Adrenal gland (tissue), 12 donors: ENCODE results near the gene PKD1. TPM values are rescaled to one million over a fixed set of nuclear protein-coding genes. Genes with fewer than 3 reads are reported as not detected.

Experiments
- DNase-seq, 7 donors: peaks; one replicate each; pipeline ENCODE4 v3.0.0-alpha.2; 2019 to 2020
- H3K27ac ChIP-seq, 5 donors: fragments of 200-600 bp; sonication (generic) in 4 of 5; 1 replicate in 3 of 5; 2 replicates in 2 of 5; pipeline versions ENCODE4 v1.5.1 to v1.8.0; 2016 to 2020; ENCODE audit warnings: mild to moderate bottlenecking in 1 of 5
- H3K27me3 ChIP-seq: fragments of 200-600 bp; 2 replicates; pipeline ENCODE4 v1.8.0; 2021
- H3K36me3 ChIP-seq, 2 donors: fragments of 200-600 bp; replicated peaks in 1 of 2; 1 replicate in 1 of 2; 2 replicates in 1 of 2; pipeline versions ENCODE4 v1.5.1 to v1.8.0; 2018 to 2022
- H3K4me1 ChIP-seq, 2 donors: fragments of 200-600 bp; replicated peaks in 1 of 2; 1 replicate in 1 of 2; 2 replicates in 1 of 2; pipeline versions ENCODE4 v1.5.1 to v1.8.0; 2018 to 2021
- H3K4me3 ChIP-seq, 4 donors: fragments of 200-600 bp; sonication (generic) in 3 of 4; one replicate each; pipeline ENCODE4 v1.5.1; 2016 to 2018
- H3K9me3 ChIP-seq, 3 donors: fragments of 200-600 bp; sonication (generic) in 1 of 3; replicated peaks in 1 of 3; 1 replicate in 2 of 3; 2 replicates in 1 of 3; pipeline versions ENCODE4 v1.5.1 to v1.8.0; 2016 to 2021
- POLR2A ChIP-seq, 2 donors: fragments of 450-650 bp; IDR thresholded peaks; one replicate each; pipeline ENCODE4 v1.6.1; 2017; ENCODE audit warnings: antibody characterized with exemption in 2 of 2, mild to moderate bottlenecking in 2 of 2, moderate library complexity in 1 of 2
- WGBS, 4 donors: extraction: QIAGEN DNeasy Blood & Tissue Kit in 2 of 4; methylation state at CpG; one replicate each; pipeline versions ENCODE4 v1.1.5 to v1.1.7; 2013 to 2017; 5-methylcytosine and 5-hydroxymethylcytosine counted together
- intact Hi-C, 2 donors: fragments of 100-400 bp; cut with DNase I; formaldehyde crosslinking; loops; one replicate each; pipeline versions ENCODE4 v1.14.1 to v1.15.0; 2022 to 2023
- polyA plus RNA-seq, 3 donors: library from polyadenylated mRNA; stranded (reverse); fragments of 200-250 nt in 2 of 3; fragments of 350-450 nt in 1 of 3; fragmentation: Illumina TruSeq in 1 of 3; extraction: RNeasy Lipid Tissue Mini Kit (QIAGEN cat#74804) in 1 of 3; gene quantifications; one replicate each; pipeline ENCODE4 v1.2.3, GENCODE V29; 2013 to 2014
- total RNA-seq, 9 donors: library from RNA; depleted of rRNA in 4 of 9; stranded (reverse); fragments of >200 nt in 4 of 9; fragments of 120-200 nt in 1 of 9; fragmentation: NEBNext Ultra II Directional in 1 of 9; extraction: Animal tissue kit (Norgen Biotek cat#: 25700) in 1 of 9; gene quantifications; one replicate each; pipeline versions ENCODE4 v1.1.0 to v1.2.4, GENCODE V29; 2013 to 2023
- TF ChIP-seq, protein P1 (sequence below), 6 experiments: fragments of 450-650 bp in 4 of 6; fragments of 200-600 bp in 2 of 6; sonication (generic) in 1 of 6; IDR thresholded peaks; 1 replicate in 5 of 6; 2 replicates in 1 of 6; pipeline versions ENCODE4 v1.5.1 to v1.8.0; 2016 to 2021; ENCODE audit warnings: antibody characterized with exemption in 6 of 6, mild to moderate bottlenecking in 2 of 6, moderate library complexity in 1 of 6
- donor health status: healthy with polysubstance abuse.
- donor health status: Bipolar disorder and iron deficiency.
- donor health status: DM: yes; HTN: yes; CAD: no.
- donor health status: DM: no; HTN: no; CAD: no.
- donor health status: DM: no; HTN: no; CAD: no.
- donor health status: DM: yes; HTN: yes; CAD: no.

PKD1 gene
- total and polyA plus RNA-seq, 12 donors = 9.2 to 359 (median 102) TPM

DNA sequence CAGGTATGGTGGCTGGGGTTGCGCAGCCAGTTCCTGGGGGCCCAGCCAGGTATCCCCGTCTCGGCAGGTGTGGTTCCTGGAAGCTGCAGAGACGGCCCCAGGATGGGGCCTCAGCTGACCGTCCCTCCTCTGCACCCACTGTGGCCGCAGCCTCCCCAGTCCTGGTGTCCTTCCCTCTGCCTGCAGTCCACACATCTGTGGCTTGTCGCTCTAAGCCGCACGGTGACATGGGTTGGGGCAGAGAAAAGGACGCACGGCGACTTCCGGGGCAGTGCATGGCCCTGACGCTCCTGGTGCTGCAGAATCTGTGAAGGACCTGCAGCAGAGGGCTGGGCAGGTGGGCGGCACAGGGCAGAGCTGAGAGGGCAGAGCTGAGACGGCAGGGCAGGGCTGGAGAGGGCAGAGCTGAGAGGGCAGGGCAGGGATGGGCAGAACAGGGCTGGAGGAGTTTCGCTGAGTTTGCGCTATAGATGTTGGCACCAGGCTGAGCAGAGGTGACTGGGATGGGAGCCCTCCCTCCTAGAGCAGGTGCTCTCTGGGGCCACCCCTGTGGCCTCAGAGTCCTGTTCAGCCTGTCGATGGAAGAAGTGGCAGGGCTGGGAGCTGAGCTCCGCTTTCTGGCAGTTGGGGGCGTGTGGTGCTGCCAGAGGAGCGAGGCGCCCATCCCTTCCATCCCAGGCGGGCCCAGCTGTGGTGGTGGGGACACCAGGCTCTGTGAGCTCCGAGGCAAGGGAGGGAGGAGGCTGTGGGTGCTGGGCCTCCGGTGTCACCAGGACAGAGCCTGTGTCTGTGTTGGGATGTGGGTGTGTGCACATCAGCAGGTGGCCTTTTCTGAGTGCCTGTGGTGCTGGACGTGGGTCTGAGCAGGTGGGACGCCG, 64.9 kb downstream of the PKD1 start:
- H3K4me1 ChIP-seq = no peaks in the 10 kb centered on the region
- WGBS, 4 donors = 92 to 94% (median 93%) methylated on average over 18 to 29 of the region's 29 CpGs
- TF ChIP-seq, protein P1, sequence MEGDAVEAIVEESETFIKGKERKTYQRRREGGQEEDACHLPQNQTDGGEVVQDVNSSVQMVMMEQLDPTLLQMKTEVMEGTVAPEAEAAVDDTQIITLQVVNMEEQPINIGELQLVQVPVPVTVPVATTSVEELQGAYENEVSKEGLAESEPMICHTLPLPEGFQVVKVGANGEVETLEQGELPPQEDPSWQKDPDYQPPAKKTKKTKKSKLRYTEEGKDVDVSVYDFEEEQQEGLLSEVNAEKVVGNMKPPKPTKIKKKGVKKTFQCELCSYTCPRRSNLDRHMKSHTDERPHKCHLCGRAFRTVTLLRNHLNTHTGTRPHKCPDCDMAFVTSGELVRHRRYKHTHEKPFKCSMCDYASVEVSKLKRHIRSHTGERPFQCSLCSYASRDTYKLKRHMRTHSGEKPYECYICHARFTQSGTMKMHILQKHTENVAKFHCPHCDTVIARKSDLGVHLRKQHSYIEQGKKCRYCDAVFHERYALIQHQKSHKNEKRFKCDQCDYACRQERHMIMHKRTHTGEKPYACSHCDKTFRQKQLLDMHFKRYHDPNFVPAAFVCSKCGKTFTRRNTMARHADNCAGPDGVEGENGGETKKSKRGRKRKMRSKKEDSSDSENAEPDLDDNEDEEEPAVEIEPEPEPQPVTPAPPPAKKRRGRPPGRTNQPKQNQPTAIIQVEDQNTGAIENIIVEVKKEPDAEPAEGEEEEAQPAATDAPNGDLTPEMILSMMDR (IDR thresholded peaks at IDR 0.05) = no peak
- no peak for TF ChIP-seq POLR2A (IDR thresholded peaks at IDR 0.05)
- H3K36me3 ChIP-seq = peaks cover 0 to 67% of the 10 kb centered on the region in 2 donors
- intact Hi-C loops = no loop called here
- DNase-seq = no peak
- no peak overlapping the region for H3K27ac ChIP-seq
- H3K27me3 ChIP-seq = no peaks in the 10 kb centered on the region
- no peak overlapping the region for H3K4me3 ChIP-seq
- no peaks in the 10 kb centered on the region for H3K9me3 ChIP-seq

DNA sequence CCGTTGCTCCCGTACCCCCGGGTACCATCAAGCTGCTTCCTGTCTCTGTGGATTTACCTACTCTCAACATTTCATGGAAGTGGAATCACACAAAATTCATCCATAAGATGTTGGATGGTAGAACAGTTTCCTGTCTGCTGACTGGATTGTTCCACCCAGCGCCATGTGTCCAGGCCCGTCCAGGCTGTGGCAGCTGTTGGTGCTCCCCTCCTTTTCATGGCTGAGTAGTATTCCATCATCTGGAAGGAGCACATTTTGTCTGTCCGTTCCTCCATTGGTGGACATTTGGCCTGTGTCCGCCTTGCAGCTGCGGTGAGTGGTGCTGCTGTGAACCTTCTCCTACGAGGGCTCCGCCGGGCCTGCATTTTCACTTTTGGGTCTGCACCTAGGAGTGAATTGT, 69.6 kb downstream of the PKD1 start:
- intact Hi-C loops = no loop called here
- peaks cover 0 to 56% of the 10 kb centered on the region in 2 donors for H3K36me3 ChIP-seq
- DNase-seq = no peak
- H3K4me1 ChIP-seq = no peaks in the 10 kb centered on the region
- TF ChIP-seq, protein P1 (IDR thresholded peaks at IDR 0.05) = no peak
- no peak for TF ChIP-seq POLR2A (IDR thresholded peaks at IDR 0.05)
- WGBS, 4 donors = 95 to 98% (median 96%) methylated on average over 10 to 11 of the region's 11 CpGs
- H3K27ac ChIP-seq = no peak overlapping the region
- no peak overlapping the region for H3K4me3 ChIP-seq
- no peaks in the 10 kb centered on the region for H3K9me3 ChIP-seq
- no peaks in the 10 kb centered on the region for H3K27me3 ChIP-seq

DNA sequence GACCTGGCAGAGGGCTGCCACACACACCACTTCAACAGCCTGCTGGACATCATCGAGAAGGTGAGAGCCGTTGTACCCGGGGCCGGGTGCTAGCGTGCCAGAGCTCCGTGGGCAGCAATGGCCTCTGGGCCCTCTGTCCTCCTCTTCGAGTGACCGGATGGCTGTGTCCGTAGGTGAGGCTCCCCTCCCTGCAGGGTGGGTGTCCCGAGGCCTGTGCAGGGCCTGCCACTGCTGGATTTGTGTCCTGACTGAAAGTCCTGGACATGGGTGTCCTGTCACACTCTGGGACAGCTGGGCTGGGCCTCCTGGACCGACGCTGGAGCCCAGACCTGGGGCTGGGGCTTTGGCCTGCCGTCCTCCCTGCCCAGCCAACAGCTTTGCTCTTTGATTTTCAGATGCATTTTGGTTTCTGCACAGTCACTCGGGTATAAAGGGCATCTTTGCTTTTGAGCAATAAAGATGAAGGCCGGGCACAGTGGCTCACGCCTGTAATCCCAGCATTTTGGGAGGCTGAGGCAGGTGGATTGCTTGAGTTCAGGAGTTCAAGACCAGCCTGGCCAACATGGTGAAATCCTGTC, 71.2 kb downstream of the PKD1 start:
- 89 to 97% (median 93%) methylated on average over 4 to 16 of the region's 16 CpGs for WGBS, 4 donors
- Histone ChIP-seq H3K4me3 (no peak overlapping the region), H3K9me3 (no peaks in the 10 kb centered on the region), H3K27ac (no peak overlapping the region), H3K36me3 (peaks cover 0 to 61% of the 10 kb centered on the region in 2 donors), H3K4me1 (no peaks in the 10 kb centered on the region), H3K27me3 (no peaks in the 10 kb centered on the region)
- TF ChIP-seq, protein P1 (IDR thresholded peaks at IDR 0.05) = no peak
- no peak for TF ChIP-seq POLR2A (IDR thresholded peaks at IDR 0.05)
- intact Hi-C loops = no loop called here
- no peak for DNase-seq

DNA sequence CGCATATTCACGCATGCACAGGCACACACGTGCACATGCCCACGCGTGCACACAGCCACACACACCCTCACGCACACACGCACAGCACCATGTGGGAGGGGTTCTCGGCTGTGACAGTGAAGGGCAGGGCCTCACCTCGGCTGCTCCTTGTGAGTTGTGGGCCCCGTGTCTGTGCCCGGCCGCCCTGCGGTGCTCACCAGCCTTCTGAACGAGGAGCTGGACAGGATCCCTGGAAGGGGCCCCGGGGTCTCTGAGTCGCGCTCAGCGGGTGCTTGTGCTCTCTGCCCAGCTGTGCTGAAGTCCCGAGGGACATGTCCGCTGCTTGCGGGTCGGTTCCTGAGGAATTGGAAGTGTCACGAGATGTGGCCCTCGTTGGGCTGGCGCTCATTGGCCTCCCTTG, 71.8 kb downstream of the PKD1 start:
- WGBS, 4 donors = 90 to 96% (median 94%) methylated on average over 9 to 25 of the region's 25 CpGs
- Histone ChIP-seq H3K27ac (no peak overlapping the region), H3K9me3 (no peaks in the 10 kb centered on the region), H3K4me3 (no peak overlapping the region), H3K4me1 (no peaks in the 10 kb centered on the region), H3K36me3 (peaks cover 0 to 61% of the 10 kb centered on the region in 2 donors), H3K27me3 (no peaks in the 10 kb centered on the region)
- TF ChIP-seq, protein P1 (IDR thresholded peaks at IDR 0.05) = no peak
- TF ChIP-seq POLR2A (IDR thresholded peaks at IDR 0.05) = no peak
- DNase-seq = no peak
- intact Hi-C loops = no loop called here
